ENCODE results near the gene TRAPPC14. TPM values are rescaled to one million over a fixed set of nuclear protein-coding genes. Genes with fewer than 3 reads are reported as not detected.

Gene TRAPPC14
- total and polyA plus RNA-seq, 9 of the 15 experiments (the other 6 are each of a cell fraction or from before 2014, with no cell fraction given) = 0.42 to 45.9 (median 18.2) TPM

- TF ChIP-seq SAFB2 (IDR thresholded peaks at IDR 0.05; ENCODE audit: borderline replicate concordance, low read depth, low read length, severe bottlenecking) = no peak
- no peak for TF ChIP-seq ZFPM2 (CRISPR knock-in tag; IDR thresholded peaks at IDR 0.05)
- no peak for TF ChIP-seq IFI16 (CRISPR knock-in tag; IDR thresholded peaks at IDR 0.05)
- TF ChIP-seq TAL1 (IDR thresholded peaks at IDR 0.05) = no peak
- no peak for TF ChIP-seq SMC3 (conservative IDR thresholded peaks at IDR 0.05; ENCODE audit: insufficient read depth, low read depth, low read length)
- no peak for TF ChIP-seq EWSR1 (IDR thresholded peaks at IDR 0.05; ENCODE audit: borderline replicate concordance, low read depth, partially characterized antibody)
- TF ChIP-seq E4F1 (CRISPR knock-in tag; IDR thresholded peaks at IDR 0.05; ENCODE audit: borderline replicate concordance) = no peak
- TF ChIP-seq PHF20 (IDR thresholded peaks at IDR 0.05; ENCODE audit: partially characterized antibody) = no peak
- no peak for TF ChIP-seq RFX7 (CRISPR knock-in tag; IDR thresholded peaks at IDR 0.05)
- no peak for TF ChIP-seq E2F6 (IDR thresholded peaks at IDR 0.05; ENCODE audit: borderline replicate concordance in 1 of 2, extremely low read depth in 1 of 2, insufficient read depth in 1 of 2, insufficient read length in 1 of 2, low read depth in 1 of 2, low read length in 1 of 2, poor library complexity in 1 of 2, severe bottlenecking in 1 of 2)
- no peak for TF ChIP-seq SREBF1 (IDR thresholded peaks at IDR 0.05; ENCODE audit: borderline replicate concordance, low read depth, low read length)
- TF ChIP-seq STAG1 (CRISPR knock-in tag; IDR thresholded peaks at IDR 0.05; ENCODE audit: borderline replicate concordance) = no peak
- no peak for TF ChIP-seq STAT5B (CRISPR knock-in tag; IDR thresholded peaks at IDR 0.05)
- no peak for TF ChIP-seq POLR2B (IDR thresholded peaks at IDR 0.05; ENCODE audit: low read depth, partially characterized antibody)
- TF ChIP-seq ZNF197 (CRISPR knock-in tag; IDR thresholded peaks at IDR 0.05; ENCODE audit: low read depth) = no peak
- no peak for TF ChIP-seq AFF4 (CRISPR knock-in tag; IDR thresholded peaks at IDR 0.05)
- TF ChIP-seq ATF4 (CRISPR knock-in tag; IDR thresholded peaks at IDR 0.05) = peak; percentile 80
- no peak for TF ChIP-seq ZNF785 (CRISPR knock-in tag; IDR thresholded peaks at IDR 0.05)
- TF ChIP-seq GABPA (tag; conservative IDR thresholded peaks at IDR 0.05; ENCODE audit: low read depth) = no peak
- no peak for TF ChIP-seq TAF7 (tag; IDR thresholded peaks at IDR 0.05)
Measured at GRCh38 chr7:100190048-100190711, 31.7 kb upstream of the TRAPPC14 start (continued).
